HUDEP-2 (cell line): ENCODE data around the gene SORL1.

Experiments used
- DNase-seq, 76 experiments: peaks; one replicate each; lab custom pipeline; 2025; ENCODE audit not compliant: unreplicated experiment in 76 of 76; lab: John Stamatoyannopoulos, UW

SORL1 gene

DNA sequence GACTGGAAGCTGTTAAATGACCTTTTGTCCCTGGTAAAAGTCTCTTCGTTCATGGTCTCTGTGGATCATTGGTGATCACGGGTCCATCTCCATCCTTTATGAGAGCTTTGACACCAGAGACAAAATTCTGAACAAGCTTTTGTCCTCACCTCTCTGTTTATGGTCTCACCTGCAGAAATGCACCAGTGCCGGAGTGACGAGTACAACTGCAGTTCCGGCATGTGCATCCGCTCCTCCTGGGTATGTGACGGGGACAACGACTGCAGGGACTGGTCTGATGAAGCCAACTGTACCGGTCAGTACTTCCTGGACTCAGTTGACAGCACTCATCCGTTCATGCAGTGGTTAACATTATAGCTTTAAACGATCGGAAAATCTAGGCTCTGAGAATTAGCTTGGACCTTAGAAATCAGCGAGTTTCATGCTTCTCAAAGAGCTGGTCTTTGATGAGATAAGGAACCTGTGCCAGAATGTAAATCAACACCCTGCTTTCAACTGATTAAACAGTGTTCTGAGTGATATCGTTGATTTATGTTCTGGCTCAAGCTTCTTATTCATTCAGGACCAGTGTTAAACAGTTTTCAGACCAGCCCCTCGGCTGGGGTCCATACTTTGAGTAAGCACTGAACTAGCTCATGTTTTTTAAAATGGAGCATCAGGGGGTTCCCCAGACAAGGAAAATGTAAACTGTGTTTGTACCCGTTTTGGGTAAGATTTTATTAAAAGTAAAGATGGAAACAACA is 125.2 kb downstream of the SORL1 start:
- DNase-seq, result no peak

- no peak for DNase-seq
These were observed 126.3 kb downstream of the SORL1 start for GRCh38 chr11:121578251-121578976.

DNA sequence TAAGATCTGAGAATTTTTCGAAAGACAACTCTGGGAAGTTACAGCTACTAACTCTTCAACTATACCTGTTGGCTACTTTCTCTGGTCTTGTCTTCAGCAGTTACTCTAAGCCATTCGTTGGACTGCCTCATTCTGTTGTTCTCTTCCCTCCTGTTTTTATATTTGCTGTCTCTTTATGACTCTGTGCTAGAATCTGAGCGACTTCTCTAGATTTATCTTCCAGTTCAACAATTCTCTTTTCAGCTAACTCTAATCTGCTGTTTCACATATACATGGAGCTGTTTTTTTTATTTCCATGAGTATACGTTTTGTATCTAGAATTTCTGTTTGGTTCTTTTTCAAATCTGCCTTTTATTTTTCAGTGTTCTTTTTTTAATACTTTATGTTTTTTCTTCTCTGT is 128.0 kb downstream of the SORL1 start:
- DNase-seq, result no peak

DNA sequence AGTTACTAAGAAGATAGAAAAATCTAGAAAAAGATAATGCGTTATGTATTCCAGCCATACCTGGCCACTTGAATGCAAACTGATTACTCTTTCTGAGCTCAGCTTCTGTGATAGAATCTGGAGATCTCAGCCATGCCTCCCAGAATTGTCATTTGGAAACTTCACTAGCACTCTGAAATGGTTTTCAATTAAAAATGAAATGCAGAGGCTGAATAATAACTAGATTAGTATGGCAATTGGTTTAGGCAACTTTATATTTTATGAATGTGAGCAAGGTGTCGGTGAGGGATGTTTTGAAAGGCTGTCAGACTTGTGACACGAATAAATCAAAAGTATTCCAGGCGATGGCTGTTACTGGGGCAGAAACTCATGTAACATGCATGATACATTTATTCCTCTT is 129.5 kb downstream of the SORL1 start:
- no peak for DNase-seq

DNA sequence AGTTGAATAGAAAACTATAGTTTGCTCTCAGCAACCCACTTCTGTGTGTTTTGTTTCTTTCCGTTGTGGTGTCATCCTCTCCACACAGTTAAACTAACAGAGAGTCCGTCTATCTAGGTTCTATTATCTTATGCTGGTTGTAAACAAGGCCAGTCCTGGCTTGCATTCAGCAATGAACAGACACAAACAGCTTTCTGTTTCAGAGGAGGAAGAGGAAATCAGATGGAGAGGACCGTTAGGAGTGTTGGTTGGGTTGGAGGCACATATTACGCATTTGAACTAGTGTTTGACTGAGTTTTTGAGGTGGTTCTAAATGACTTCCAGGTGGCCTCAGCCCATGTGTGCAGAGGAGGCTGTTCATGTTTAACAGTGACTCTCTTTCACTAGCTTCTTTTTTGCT is 130.2 kb downstream of the SORL1 start:
- no peak for DNase-seq

- DNase-seq, result no peak
These were observed 131.7 kb downstream of the SORL1 start for GRCh38 chr11:121583825-121584224.

GRCh38 chr11:121586750-121587149 is 134.6 kb downstream of the SORL1 start:
- DNase-seq, result no peak

- DNase-seq, result no peak
These were observed 135.1 kb downstream of the SORL1 start for GRCh38 chr11:121587182-121587581.

GRCh38 chr11:121588747-121589146 is 136.6 kb downstream of the SORL1 start:
- peak in 50 of 76 experiments; percentile 2 to 73 (median 21) for DNase-seq

GRCh38 chr11:121589946-121590537 is 137.9 kb downstream of the SORL1 start:
- DNase-seq, result peak in 1 of 76 experiments; percentile 0

DNA sequence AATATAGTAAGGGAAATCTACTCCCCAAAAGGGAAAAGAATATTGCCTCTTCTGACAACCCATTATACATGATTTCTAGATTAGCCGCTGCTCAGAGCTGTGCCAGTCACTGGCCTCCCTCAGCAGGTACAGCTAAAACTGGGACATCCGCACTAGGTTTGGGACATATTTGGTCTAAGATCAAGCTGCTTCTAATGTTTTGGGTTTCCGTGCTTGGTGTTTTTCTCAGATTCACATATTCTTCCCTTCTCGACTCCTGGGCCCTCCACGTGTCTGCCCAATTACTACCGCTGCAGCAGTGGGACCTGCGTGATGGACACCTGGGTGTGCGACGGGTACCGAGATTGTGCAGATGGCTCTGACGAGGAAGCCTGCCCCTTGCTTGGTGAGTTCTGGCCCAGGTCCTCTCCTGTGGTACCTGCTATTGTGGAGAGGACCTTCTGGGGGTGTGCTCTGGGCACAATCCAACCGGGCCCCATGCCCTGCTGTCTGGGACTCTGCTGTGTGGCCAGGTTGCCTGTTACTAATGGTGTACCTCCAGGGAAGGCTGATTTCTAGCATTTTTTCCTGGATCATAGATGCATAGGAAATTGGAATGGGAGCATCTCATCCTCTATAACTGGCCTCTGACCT is 138.8 kb downstream of the SORL1 start:
- DNase-seq, result no peak

DNA sequence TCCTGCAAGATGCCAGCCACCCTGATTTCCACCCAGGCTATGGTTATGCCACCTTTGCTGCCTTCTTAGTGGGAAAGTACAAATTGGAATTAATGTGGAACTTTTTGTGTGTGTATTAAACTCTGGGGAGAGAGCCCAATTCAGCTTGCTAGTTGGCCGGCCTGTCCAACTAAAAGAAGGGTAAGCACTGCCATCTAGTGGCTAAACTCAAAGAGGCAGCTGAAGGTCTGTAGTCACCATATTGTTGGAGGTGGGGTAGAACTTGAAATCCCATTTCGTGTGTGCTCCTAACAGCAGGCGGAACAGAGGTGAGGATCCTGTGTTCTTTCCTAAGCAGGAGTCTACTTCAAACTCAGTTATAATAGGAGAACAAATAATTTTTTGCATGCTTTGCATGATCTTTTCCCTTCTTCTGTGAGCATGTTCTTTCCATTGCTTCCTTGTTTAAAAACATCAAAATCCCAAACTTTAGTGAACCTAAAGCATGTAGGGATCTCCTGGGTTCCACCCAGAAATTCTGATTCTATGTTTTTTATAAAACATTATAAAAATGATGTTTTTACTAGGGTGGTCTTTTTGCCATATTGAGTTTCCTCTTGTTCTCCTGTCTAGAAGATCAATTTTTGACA is 139.4 kb downstream of the SORL1 start:
- peak in 57 of 76 experiments; percentile 2 to 79 (median 37) for DNase-seq

DNA sequence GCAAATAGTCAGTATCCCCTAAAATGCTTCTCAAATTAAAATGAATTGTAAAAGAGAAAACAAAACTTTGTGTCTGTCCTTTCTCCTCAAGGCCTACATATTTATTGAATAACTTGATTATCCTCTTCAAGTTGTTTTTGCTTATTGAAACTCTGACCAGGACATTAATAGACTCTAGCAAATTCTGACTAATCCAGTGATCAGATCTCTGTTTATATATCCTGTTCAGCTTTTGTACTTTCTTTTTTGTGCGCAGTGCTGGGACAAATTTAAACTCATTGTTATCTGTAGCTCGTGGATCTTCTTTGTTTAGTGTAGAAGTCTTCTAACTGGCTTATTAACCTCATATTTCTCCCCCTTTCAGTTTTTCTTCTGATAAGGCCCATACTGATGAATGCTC is 140.6 kb downstream of the SORL1 start:
- DNase-seq, result no peak

DNA sequence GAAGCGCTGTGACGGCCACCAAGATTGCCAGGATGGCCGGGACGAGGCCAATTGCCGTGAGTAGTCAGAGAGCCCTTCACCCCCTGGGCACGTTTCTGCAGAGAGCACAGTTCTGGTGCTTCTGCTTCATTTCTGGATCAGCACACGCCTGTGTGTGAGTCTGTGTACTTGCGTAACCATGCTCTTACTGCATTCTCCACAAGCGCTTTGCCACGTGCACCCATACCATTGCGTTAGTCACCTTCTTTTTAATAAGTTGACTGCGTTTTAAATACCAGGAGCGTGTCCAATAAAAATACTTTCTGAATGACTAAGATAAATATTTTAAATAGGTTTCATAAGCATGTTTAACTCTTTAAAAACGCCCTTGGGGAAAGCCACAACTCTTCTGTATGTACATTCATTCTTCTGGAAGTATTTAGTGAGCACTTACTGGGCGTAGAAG is 143.6 kb downstream of the SORL1 start:
- DNase-seq, result no peak

DNA sequence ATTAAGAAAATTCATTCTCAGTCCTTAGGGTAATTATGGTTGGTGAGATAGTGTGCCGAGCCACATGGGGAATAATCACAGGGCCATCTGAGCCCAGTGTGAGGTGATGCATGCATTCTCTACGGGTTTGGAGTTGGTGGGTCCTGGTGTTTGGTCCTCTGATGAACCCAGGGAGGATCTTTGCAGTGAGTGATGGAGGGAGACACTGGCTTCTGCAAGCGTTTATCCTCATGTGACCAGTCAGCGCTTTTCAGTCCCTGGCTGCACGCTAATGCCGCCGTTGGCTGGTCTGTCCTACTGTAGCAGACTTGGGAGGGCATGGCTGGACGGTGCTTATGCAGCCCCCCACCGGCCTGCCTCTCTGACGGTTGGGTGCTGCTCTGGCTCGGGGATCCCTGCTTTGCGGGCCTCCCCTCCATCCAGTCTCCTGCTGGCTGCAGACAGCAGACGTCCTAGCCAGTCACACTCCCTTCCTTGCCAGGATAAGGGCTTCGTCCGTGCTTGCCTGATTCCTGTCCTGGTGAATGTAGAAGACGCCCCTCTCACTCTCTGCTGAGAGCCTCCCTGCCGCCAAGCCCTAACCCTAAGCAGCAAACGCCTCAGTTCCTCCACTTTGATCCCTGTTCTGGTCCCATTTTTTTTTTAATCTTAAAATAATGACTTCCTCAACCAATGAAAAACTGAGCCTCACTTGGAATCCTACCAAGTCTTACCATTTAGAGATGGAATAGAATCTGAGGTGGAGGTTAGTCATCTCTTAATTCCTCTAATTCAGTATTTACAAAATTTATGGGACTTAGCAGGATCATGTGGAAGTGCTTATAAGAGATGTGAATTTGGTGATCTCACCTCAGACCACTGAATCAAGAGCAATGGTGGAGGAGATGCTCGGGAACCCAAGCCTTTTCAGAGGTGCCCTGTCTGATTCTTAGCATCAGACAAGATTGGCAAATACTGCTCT is 144.4 kb downstream of the SORL1 start:
- no peak for DNase-seq

- no peak for DNase-seq
These were observed 151.2 kb downstream of the SORL1 start for GRCh38 chr11:121603316-121603715.

- no peak for DNase-seq
These were observed 152.0 kb downstream of the SORL1 start for GRCh38 chr11:121604152-121604551.

GRCh38 chr11:121606354-121606753 is 154.2 kb downstream of the SORL1 start:
- DNase-seq, result no peak

DNA sequence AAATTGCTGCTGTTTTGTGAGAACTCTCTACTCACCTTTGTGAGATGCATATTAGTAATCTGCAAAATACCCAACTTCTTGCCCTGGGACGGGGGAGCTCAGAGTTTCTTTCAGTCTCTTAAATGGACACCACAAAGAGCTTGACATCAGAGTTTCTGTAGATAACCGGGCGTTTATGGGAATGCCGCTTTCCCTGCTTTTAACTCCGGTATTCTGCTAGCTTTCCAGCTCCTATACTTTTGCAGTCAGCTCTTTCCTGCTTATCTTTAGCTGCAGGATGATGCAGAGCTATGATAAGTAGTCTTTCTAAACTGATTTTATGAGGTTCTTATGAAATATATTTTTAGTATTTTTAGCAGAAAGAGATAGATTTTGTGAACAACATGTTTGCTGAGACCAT is 155.2 kb downstream of the SORL1 start:
- DNase-seq, result no peak
